DND-41 (cell line): Measurements from ENCODE around the gene TYRP1.

Source experiments
- ATAC-seq: fragments of 200-7000 bp; cut with Tn5 transposase; 3 replicates; pipeline ENCODE4 v1.9.1; 2021; ENCODE audit warnings: low read depth; ENCODE audit not compliant: insufficient read depth
- DNase-seq: peaks from one replicate; pipeline ENCODE4 v3.0.0-alpha.2; 2020
- H2AFZ ChIP-seq: 2 replicates; pipeline ENCODE4 v1.6.0; 2012; ENCODE audit warnings: low read depth, low read length
- H3K27ac ChIP-seq: 2 replicates; pipeline ENCODE4 v1.5.1; 2012; ENCODE audit warnings: low read length, inconsistent platforms
- H3K27me3 ChIP-seq: fragments of 200-600 bp; sonication (generic); 2 replicates; pipeline ENCODE4 v1.6.0; 2012; ENCODE audit warnings: low read length, mild to moderate bottlenecking, inconsistent platforms; ENCODE audit not compliant: insufficient read depth, poor library complexity
- H3K36me3 ChIP-seq: 2 replicates; pipeline ENCODE4 v1.5.1; 2012; ENCODE audit warnings: low read length, inconsistent platforms; ENCODE audit not compliant: insufficient read depth
- H3K4me1 ChIP-seq: 2 replicates; pipeline ENCODE4 v1.5.1; 2012; ENCODE audit warnings: mild to moderate bottlenecking, low read length; ENCODE audit not compliant: insufficient read depth
- H3K4me2 ChIP-seq: 2 replicates; pipeline ENCODE4 v1.6.0; 2012; ENCODE audit warnings: mild to moderate bottlenecking, moderate library complexity, low read length, inconsistent platforms; ENCODE audit not compliant: insufficient read depth
- H3K4me3 ChIP-seq, 2 experiments: fragments of 200-600 bp in 1 of 2; shearing (Covaris generic) in 1 of 2; 2 replicates each; pipeline ENCODE4 v1.5.1; 2012 to 2016; ENCODE audit warnings: inconsistent platforms in 2 of 2, low read length in 2 of 2, mild to moderate bottlenecking in 2 of 2, low read depth in 1 of 2, moderate library complexity in 1 of 2
- H3K79me2 ChIP-seq: 2 replicates; pipeline ENCODE4 v1.6.0; 2012; ENCODE audit warnings: low read length, inconsistent platforms; ENCODE audit not compliant: insufficient read depth
- H3K9ac ChIP-seq: 2 replicates; pipeline ENCODE4 v1.6.0; 2012; ENCODE audit warnings: low read depth, mild to moderate bottlenecking, inconsistent platforms, low read length, moderate library complexity
- H3K9me3 ChIP-seq: 2 replicates; pipeline ENCODE4 v1.5.1; 2012; ENCODE audit warnings: low read length, moderate library complexity, mild to moderate bottlenecking, inconsistent platforms; ENCODE audit not compliant: insufficient read depth, severe bottlenecking
- H4K20me1 ChIP-seq: 2 replicates; pipeline ENCODE4 v1.6.0; 2012; ENCODE audit warnings: low read length; ENCODE audit not compliant: insufficient read depth
- CTCF ChIP-seq: IDR thresholded peaks from 2 replicates; pipeline ENCODE4 v1.5.1; 2012; ENCODE audit warnings: borderline replicate concordance, low read length, moderate library complexity, mild to moderate bottlenecking; ENCODE audit not compliant: poor library complexity, severe bottlenecking; ENCODE audit errors: extremely low read depth
- EZH2 ChIP-seq: IDR thresholded peaks from 3 replicates; pipeline ENCODE4 v1.6.1; 2012; ENCODE audit warnings: borderline replicate concordance, low read depth, mild to moderate bottlenecking, moderate library complexity, low read length, inconsistent platforms; ENCODE audit not compliant: severe bottlenecking

The TYRP1 gene

GRCh38 chr9:12719431-12719830 lies 26.2 kb downstream of the TYRP1 start:
- Histone ChIP-seq H2AFZ (no peak overlapping the region), H3K4me1 (no peaks in the 10 kb centered on the region), H3K9me3 (no peaks in the 10 kb centered on the region), H3K79me2 (no peaks in the 10 kb centered on the region), H3K27me3 (no peaks in the 10 kb centered on the region), H3K4me3 (no peak overlapping the region), H3K27ac (no peak overlapping the region), H3K4me2 (no peak overlapping the region), H4K20me1 (no peaks in the 10 kb centered on the region), H3K9ac (no peak overlapping the region), H3K36me3 (no peaks in the 10 kb centered on the region)
- DNase-seq (no peak), ATAC-seq (no peak)
- TF ChIP-seq CTCF, result peak; percentile 44
- no peak for TF ChIP-seq EZH2

GRCh38 chr9:12720551-12720950 lies 27.4 kb downstream of the TYRP1 start:
- no peak overlapping the region for H3K9ac ChIP-seq
- no peak for TF ChIP-seq EZH2
- TF ChIP-seq CTCF, result no peak

DNA sequence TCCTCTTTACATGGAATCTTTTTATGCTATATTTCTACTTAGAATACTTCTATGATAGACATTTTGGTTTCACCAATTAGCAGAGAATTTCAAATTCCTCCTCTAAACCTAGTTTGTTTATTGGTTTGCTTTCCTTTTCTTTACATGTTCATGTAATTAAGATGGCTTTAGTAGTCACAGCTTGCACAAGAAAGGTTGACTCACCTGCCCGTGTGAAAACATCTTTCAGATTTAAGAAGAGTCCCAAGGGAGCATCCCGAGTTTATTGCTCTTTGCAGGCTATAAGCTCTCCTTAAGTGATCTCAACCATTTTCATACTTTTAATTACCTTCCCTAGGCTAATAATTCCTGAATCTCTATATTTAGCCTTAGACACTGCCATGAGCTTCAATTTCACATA lies 28.9 kb downstream of the TYRP1 start:
- Histone ChIP-seq H3K4me3 (no peak overlapping the region), H3K27ac (no peak overlapping the region), H3K4me1 (no peaks in the 10 kb centered on the region), H3K36me3 (no peaks in the 10 kb centered on the region), H3K27me3 (no peaks in the 10 kb centered on the region), H4K20me1 (no peaks in the 10 kb centered on the region), H3K79me2 (no peaks in the 10 kb centered on the region), H2AFZ (no peak overlapping the region), H3K4me2 (no peak overlapping the region), H3K9me3 (no peaks in the 10 kb centered on the region), H3K9ac (no peak overlapping the region)
- ATAC-seq (no peak), DNase-seq (no peak)
- TF ChIP-seq EZH2, result no peak
- TF ChIP-seq CTCF, result no peak

More at GRCh38 chr9:12720551-12720950, 27.4 kb downstream of the TYRP1 start:
- no peak overlapping the region for H3K27ac ChIP-seq
- DNase-seq (no peak), ATAC-seq (no peak)
- H2AFZ ChIP-seq, result no peak overlapping the region
- H4K20me1 ChIP-seq, result no peaks in the 10 kb centered on the region
- H3K9me3 ChIP-seq, result no peaks in the 10 kb centered on the region
- no peaks in the 10 kb centered on the region for H3K36me3 ChIP-seq
- no peak overlapping the region for H3K4me2 ChIP-seq
- H3K79me2 ChIP-seq, result no peaks in the 10 kb centered on the region
- no peak overlapping the region for H3K4me3 ChIP-seq
- no peaks in the 10 kb centered on the region for H3K4me1 ChIP-seq
- H3K27me3 ChIP-seq, result no peaks in the 10 kb centered on the region
